ENCODE results near the gene LRP6. TPM values are rescaled to one million over a fixed set of nuclear protein-coding genes. Genes with fewer than 3 reads are reported as not detected.

LRP6 gene
- total and polyA plus RNA-seq, 2 experiments from 2014 or later, result 17.5 to 42.4 TPM

DNA sequence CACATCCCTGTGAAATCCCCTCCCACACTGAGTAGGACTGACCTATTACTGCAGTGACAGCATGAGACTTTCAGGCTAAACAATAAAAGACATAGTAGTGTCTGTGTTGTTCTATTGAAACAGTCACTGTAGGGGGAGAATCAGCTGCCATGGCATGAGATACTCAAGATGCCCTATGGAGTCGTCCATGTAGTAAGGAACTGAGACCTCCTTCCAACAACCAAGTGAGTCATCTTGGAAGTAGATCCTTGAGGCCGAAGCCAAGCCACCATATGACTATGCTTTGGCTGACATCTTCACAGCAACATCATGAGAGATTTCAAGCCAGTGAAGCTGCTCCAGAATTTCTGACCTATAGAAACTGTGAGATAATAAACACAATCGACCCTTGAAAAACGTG, 12.1 kb upstream of the LRP6 start:
- TF ChIP-seq, protein P1, sequence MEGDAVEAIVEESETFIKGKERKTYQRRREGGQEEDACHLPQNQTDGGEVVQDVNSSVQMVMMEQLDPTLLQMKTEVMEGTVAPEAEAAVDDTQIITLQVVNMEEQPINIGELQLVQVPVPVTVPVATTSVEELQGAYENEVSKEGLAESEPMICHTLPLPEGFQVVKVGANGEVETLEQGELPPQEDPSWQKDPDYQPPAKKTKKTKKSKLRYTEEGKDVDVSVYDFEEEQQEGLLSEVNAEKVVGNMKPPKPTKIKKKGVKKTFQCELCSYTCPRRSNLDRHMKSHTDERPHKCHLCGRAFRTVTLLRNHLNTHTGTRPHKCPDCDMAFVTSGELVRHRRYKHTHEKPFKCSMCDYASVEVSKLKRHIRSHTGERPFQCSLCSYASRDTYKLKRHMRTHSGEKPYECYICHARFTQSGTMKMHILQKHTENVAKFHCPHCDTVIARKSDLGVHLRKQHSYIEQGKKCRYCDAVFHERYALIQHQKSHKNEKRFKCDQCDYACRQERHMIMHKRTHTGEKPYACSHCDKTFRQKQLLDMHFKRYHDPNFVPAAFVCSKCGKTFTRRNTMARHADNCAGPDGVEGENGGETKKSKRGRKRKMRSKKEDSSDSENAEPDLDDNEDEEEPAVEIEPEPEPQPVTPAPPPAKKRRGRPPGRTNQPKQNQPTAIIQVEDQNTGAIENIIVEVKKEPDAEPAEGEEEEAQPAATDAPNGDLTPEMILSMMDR (IDR thresholded peaks at IDR 0.05; ENCODE audit: poor library complexity), result no peak
- TF ChIP-seq EZH2 (IDR thresholded peaks at IDR 0.05; ENCODE audit: borderline replicate concordance) (no peak), EZH2phosphoT487 (IDR thresholded peaks at IDR 0.05; ENCODE audit: low read depth, severe bottlenecking, unreplicated experiment) (no peak)
- Histone ChIP-seq H2AFZ (no peak overlapping the region), H3K27me3 (no peaks in the 10 kb centered on the region), H3K4me1 (ENCODE audit: insufficient read depth) (no peaks in the 10 kb centered on the region), H3K9me3 (ENCODE audit: low read depth) (no peaks in the 10 kb centered on the region), H3K79me2 (no peaks in the 10 kb centered on the region), H3K27ac (no peak overlapping the region), H3K9me2 (replicated peaks; ENCODE audit: insufficient read depth) (no peaks in the 10 kb centered on the region), H4K20me1 (ENCODE audit: insufficient read depth, poor library complexity, severe bottlenecking) (no peaks in the 10 kb centered on the region), H3K4me3 (no peak overlapping the region), H3K36me3 (replicated peaks; ENCODE audit: insufficient read depth, low read depth) (no peaks in the 10 kb centered on the region), H3K4me2 (no peak overlapping the region)
- WGBS (ENCODE audit: low lambda C conversion rate, missing lambda C conversion rate), result 85% methylated on average over 4 of the region's 4 CpGs
- no peak for DNase-seq (ENCODE audit: low spot score)

- no peaks in the 10 kb centered on the region for H3K79me2 ChIP-seq
- peaks cover 6% of the 10 kb centered on the region for H3K4me1 ChIP-seq (ENCODE audit: insufficient read depth)
- H4K20me1 ChIP-seq (ENCODE audit: insufficient read depth, poor library complexity, severe bottlenecking), result no peaks in the 10 kb centered on the region
- no peak for DNase-seq (ENCODE audit: low spot score)
- H3K4me2 ChIP-seq, result no peak overlapping the region
- H2AFZ ChIP-seq, result no peak overlapping the region
- no peaks in the 10 kb centered on the region for H3K9me2 ChIP-seq (replicated peaks; ENCODE audit: insufficient read depth)
- H3K27me3 ChIP-seq, result no peaks in the 10 kb centered on the region
- H3K9me3 ChIP-seq (ENCODE audit: low read depth), result no peaks in the 10 kb centered on the region
- H3K4me3 ChIP-seq, result no peak overlapping the region
- no peak overlapping the region for H3K27ac ChIP-seq
- no peaks in the 10 kb centered on the region for H3K36me3 ChIP-seq (replicated peaks; ENCODE audit: insufficient read depth, low read depth)
- WGBS (ENCODE audit: low lambda C conversion rate, missing lambda C conversion rate), result 89% methylated on average over 6 of the region's 6 CpGs
- TF ChIP-seq EZH2 (IDR thresholded peaks at IDR 0.05; ENCODE audit: borderline replicate concordance) (no peak), EZH2phosphoT487 (IDR thresholded peaks at IDR 0.05; ENCODE audit: low read depth, severe bottlenecking, unreplicated experiment) (no peak)
- TF ChIP-seq, protein P1 (IDR thresholded peaks at IDR 0.05; ENCODE audit: poor library complexity), result no peak
Measured at GRCh38 chr12:12275874-12276273, 9.0 kb upstream of the LRP6 start.

GRCh38 chr12:12273291-12273957, 6.6 kb upstream of the LRP6 start:
- H3K27ac ChIP-seq, result peak overlapping the region; percentile 9
- TF ChIP-seq, protein P1 (IDR thresholded peaks at IDR 0.05; ENCODE audit: poor library complexity), result no peak
- TF ChIP-seq EZH2 (IDR thresholded peaks at IDR 0.05; ENCODE audit: borderline replicate concordance), result no peak
- no peak for TF ChIP-seq EZH2phosphoT487 (IDR thresholded peaks at IDR 0.05; ENCODE audit: low read depth, severe bottlenecking, unreplicated experiment)
- no peaks in the 10 kb centered on the region for H3K9me3 ChIP-seq (ENCODE audit: low read depth)
- no peak overlapping the region for H3K4me2 ChIP-seq
- peaks cover 6% of the 10 kb centered on the region for H3K4me1 ChIP-seq (ENCODE audit: insufficient read depth)
- H3K9me2 ChIP-seq (replicated peaks; ENCODE audit: insufficient read depth), result no peaks in the 10 kb centered on the region
- no peaks in the 10 kb centered on the region for H4K20me1 ChIP-seq (ENCODE audit: insufficient read depth, poor library complexity, severe bottlenecking)
- no peaks in the 10 kb centered on the region for H3K27me3 ChIP-seq
- no peak overlapping the region for H3K4me3 ChIP-seq
- 92% methylated on average over 4 of the region's 4 CpGs for WGBS (ENCODE audit: low lambda C conversion rate, missing lambda C conversion rate)
- H2AFZ ChIP-seq, result no peak overlapping the region
- no peak for DNase-seq (ENCODE audit: low spot score)
- no peaks in the 10 kb centered on the region for H3K36me3 ChIP-seq (replicated peaks; ENCODE audit: insufficient read depth, low read depth)
- no peaks in the 10 kb centered on the region for H3K79me2 ChIP-seq

Measured in hepatocyte (in vitro differentiated cells).